ENCODE data around the gene CRYAB.

Gene CRYAB, protein sequence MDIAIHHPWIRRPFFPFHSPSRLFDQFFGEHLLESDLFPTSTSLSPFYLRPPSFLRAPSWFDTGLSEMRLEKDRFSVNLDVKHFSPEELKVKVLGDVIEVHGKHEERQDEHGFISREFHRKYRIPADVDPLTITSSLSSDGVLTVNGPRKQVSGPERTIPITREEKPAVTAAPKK

DNA sequence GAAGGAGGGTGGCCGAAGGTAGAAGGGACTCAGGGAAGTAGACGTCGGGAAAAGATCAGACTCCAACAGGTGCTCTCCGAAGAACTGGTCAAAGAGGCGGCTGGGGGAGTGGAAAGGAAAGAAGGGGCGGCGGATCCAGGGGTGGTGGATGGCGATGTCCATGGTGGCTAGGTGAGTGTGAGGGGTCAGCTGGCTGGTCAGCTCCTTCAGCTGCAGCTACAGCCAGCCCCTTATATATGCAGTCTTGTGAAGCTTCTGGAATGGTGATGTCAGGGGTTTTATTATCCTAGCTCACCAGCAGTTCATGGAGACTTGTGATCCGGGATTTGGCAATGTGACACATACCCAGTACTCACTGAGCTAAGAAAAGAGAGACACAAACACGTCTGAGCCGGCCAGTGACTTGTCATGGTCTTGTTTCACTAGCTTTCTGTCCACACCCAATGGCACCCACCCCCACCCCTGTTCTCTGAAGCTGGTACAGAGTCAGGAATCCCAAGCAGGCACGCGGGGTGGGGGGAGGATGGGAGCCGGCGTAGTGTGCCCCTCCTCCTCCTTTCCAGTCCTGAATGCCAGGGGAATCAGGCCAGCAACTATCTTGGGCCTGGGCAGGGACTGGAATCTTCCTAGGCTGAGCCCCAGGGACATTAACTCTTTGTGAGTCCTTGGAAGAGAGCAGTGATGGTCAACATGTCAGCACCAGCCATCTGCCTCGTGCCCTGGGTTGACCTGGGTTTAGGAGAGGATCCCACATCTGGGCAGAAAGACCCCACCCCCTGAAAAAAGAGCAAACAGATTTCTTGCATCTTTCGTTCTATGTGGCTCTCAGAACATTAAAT lies at the start of gene CRYAB:
TSS of gene CRYAB (minus strand) at position 208 of the 839 bp plus-strand sequence. CDS start at position 162, 46 bp downstream.
- peaks cover 10% of the 10 kb centered on the region for H3K4me1 ChIP-seq (ENCODE audit: control insufficient read depth, insufficient read depth, low read length)
- H3K36me3 ChIP-seq (ENCODE audit: control insufficient read depth, insufficient read depth, low read length): no peaks in the 10 kb centered on the region
- no peak within 1 kb of the TSS for H3K9ac ChIP-seq (ENCODE audit: low read depth, low read length)
- H3K27ac ChIP-seq (ENCODE audit: low read depth, low read length): no peak within 1 kb of the TSS
- H3K9me3 ChIP-seq (ENCODE audit: control insufficient read depth, insufficient read depth, low read length): no peaks in the 10 kb centered on the region
- no peak within 1 kb of the TSS for H3K4me3 ChIP-seq (ENCODE audit: low read depth, low read length)
- no peaks in the 10 kb centered on the region for H3K27me3 ChIP-seq (ENCODE audit: control insufficient read depth, insufficient read depth, low read length)

DNA sequence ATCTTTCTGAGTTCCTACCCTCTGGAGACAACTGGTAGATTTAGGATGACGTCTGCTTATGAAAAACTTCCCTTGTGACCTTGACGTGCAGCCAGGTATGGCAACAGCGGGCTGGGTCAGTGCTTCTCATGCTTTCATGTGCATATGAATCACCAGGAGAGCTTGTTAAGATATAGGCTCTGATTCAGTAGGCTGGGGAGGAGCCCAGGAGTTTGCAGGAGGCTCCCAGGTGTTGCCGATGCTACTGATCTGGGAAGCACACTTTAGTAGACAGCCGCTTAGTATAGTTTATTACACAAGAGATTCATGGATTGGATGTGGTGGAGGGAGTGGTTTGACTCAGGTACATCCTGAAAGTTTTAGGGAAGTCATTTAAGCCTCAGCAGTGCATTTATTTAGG lies 49.3 kb upstream of the CRYAB start:
- Histone ChIP-seq H3K36me3 (ENCODE audit: control insufficient read depth, insufficient read depth, low read length) (peaks cover 5% of the 10 kb centered on the region), H3K9ac (ENCODE audit: low read depth, low read length) (no peak overlapping the region), H3K4me3 (ENCODE audit: low read depth, low read length) (peak overlapping the region; percentile 17; the same call in 1 of the 2 replicates), H3K9me3 (ENCODE audit: control insufficient read depth, insufficient read depth, low read length) (no peaks in the 10 kb centered on the region), H3K4me1 (ENCODE audit: control insufficient read depth, insufficient read depth, low read length) (peaks cover 22% of the 10 kb centered on the region), H3K27ac (ENCODE audit: low read depth, low read length) (peak overlapping the region; percentile 82), H3K27me3 (ENCODE audit: control insufficient read depth, insufficient read depth, low read length) (no peaks in the 10 kb centered on the region)

DNA sequence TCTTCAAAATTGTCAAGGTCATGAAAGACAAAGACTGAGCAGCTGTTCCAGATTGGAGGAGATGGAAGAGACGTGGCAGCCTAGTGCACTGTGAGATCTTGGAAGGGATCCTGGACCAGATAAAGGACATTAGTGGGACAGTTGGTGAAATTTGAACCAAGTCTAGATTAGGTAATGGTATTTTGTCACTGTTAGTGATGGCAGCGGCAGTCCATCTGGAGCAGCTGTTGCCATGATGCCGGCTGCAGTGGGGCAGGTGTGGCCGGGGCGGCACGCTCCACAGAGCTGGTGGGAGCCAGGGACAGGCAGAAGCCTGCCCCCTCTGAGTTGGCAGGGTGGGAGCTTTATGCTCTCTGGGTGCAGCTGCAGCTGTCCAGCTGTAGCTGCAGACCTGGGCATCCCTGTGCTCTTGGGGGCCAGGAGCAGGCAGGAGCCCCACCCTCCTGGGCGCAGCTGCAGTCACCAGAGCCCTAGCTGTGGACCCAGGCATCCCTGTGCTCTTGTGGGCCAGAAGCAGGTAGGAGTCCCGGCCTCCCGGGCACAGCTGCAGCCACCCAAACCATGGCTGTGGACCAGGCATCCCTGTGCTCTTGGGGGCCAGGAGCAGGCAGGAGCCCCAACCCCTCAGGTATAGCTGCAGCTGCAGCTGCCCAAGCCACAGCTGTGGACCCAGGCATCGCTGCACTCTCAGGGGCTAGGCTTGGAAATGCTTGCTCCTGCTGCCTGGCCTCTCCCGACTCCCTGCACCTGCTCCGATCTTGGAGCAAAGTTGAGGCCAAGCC lies 46.3 kb upstream of the CRYAB start:
- H3K27ac ChIP-seq (ENCODE audit: low read depth, low read length): no peak overlapping the region

DNA sequence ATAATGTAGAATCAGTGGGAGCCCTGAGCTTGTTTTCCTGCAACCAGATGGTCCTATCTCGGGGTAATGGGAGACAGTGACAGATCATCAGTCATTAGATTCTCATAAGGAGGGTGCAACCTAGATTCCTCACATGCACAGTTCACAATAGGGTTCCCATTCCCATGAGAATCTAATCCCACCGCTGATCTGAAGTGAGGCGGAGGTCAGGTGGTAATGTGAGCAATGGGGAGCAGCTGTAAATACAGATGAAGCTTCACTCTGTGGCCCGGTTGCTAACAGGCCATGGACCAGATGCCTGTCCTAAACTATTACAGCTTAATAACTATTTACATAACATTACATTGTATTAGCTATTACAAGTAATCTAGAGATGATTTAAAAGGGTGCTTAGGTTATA lies 42.6 kb upstream of the CRYAB start:
- Histone ChIP-seq H3K27me3 (ENCODE audit: control insufficient read depth, insufficient read depth, low read length) (no peaks in the 10 kb centered on the region), H3K36me3 (ENCODE audit: control insufficient read depth, insufficient read depth, low read length) (no peaks in the 10 kb centered on the region)

More for the DNA sequence above, 46.3 kb upstream of the CRYAB start:
- H3K4me3 ChIP-seq (ENCODE audit: low read depth, low read length): no peak overlapping the region
- peaks cover 14% of the 10 kb centered on the region for H3K4me1 ChIP-seq (ENCODE audit: control insufficient read depth, insufficient read depth, low read length)
- no peaks in the 10 kb centered on the region for H3K36me3 ChIP-seq (ENCODE audit: control insufficient read depth, insufficient read depth, low read length)
- no peak overlapping the region for H3K9ac ChIP-seq (ENCODE audit: low read depth, low read length)
- H3K27me3 ChIP-seq (ENCODE audit: control insufficient read depth, insufficient read depth, low read length): no peaks in the 10 kb centered on the region
- H3K9me3 ChIP-seq (ENCODE audit: control insufficient read depth, insufficient read depth, low read length): no peaks in the 10 kb centered on the region

DNA sequence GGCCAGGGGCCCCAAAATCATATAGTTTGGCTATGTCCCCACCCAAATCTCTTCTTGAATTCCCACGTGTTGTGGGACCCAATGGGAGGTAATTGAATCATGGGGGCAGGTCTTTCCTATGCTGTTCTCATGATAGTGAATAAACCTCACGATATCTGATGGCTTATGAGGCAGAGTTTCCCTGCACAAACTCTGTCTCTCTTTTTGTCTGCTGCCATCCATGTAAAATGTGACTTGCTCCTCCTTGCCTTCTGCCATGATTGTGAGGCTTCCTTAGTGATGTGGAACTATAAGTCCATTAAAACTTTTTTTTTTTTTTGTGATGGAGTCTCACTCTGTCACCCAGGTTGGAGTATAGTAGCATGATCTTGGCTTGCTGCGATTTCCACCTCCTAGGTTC lies 40.0 kb upstream of the CRYAB start:
- Histone ChIP-seq H3K27me3 (ENCODE audit: control insufficient read depth, insufficient read depth, low read length) (no peaks in the 10 kb centered on the region), H3K4me3 (ENCODE audit: low read depth, low read length) (no peak overlapping the region), H3K4me1 (ENCODE audit: control insufficient read depth, insufficient read depth, low read length) (no peaks in the 10 kb centered on the region; the same call in 1 of the 2 replicates), H3K36me3 (ENCODE audit: control insufficient read depth, insufficient read depth, low read length) (no peaks in the 10 kb centered on the region), H3K9ac (ENCODE audit: low read depth, low read length) (no peak overlapping the region), H3K27ac (ENCODE audit: low read depth, low read length) (no peak overlapping the region), H3K9me3 (ENCODE audit: control insufficient read depth, insufficient read depth, low read length) (no peaks in the 10 kb centered on the region)

More for the DNA sequence above, 42.6 kb upstream of the CRYAB start:
- Histone ChIP-seq H3K4me1 (ENCODE audit: control insufficient read depth, insufficient read depth, low read length) (no peaks in the 10 kb centered on the region), H3K9me3 (ENCODE audit: control insufficient read depth, insufficient read depth, low read length) (no peaks in the 10 kb centered on the region), H3K4me3 (ENCODE audit: low read depth, low read length) (no peak overlapping the region), H3K27ac (ENCODE audit: low read depth, low read length) (no peak overlapping the region), H3K9ac (ENCODE audit: low read depth, low read length) (no peak overlapping the region)

DNA sequence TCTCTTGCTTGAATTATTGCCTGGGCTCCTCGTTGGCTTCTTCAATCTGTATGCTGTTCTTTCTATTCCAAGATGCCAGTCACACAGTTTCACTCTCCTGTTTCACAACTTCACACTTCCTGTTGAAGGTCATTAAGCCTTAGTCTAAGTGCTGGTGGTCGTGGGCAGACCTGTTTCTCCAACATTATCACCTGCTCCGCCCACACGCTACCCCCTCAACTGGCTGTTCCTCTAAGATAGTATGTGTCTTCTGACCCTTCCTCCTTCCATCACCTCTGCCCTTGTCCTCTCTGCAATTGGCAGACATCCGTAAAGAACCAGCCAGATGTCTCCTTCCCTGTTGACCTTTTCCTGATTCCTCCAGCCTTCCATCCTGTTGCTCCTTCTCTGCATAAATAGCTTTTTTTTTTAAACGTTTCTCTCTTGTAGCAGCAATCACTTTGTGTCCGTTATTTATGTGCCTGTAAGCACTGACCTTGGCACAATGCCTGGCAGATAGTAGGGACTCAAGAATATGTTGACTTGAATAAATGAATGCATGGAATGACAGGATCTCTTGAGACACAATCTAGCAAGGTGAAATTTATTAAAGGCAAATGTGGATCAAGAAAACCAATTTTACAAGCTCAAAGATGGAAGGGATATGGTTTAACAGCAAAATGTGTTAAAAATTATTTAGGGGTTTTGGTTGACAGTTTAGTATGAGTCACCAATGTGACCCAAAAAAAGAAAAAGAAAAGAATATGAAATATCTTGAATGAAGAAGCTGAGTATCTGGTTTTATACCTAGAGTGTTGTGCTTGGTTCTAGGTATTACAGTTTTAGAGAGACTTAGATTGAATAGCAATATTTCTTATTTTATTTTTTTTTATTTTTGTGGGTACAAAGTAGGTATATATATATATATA lies 38.2 kb upstream of the CRYAB start:
- H3K36me3 ChIP-seq (ENCODE audit: control insufficient read depth, insufficient read depth, low read length): no peaks in the 10 kb centered on the region
- H3K9ac ChIP-seq (ENCODE audit: low read depth, low read length): no peak overlapping the region
- H3K9me3 ChIP-seq (ENCODE audit: control insufficient read depth, insufficient read depth, low read length): no peaks in the 10 kb centered on the region
- no peaks in the 10 kb centered on the region for H3K27me3 ChIP-seq (ENCODE audit: control insufficient read depth, insufficient read depth, low read length)
- H3K4me1 ChIP-seq (ENCODE audit: control insufficient read depth, insufficient read depth, low read length): no peaks in the 10 kb centered on the region; the same call in 1 of the 2 replicates
- H3K27ac ChIP-seq (ENCODE audit: low read depth, low read length): no peak overlapping the region
- H3K4me3 ChIP-seq (ENCODE audit: low read depth, low read length): no peak overlapping the region

- Histone ChIP-seq H3K9ac (ENCODE audit: low read depth, low read length) (no peak overlapping the region), H3K36me3 (ENCODE audit: control insufficient read depth, insufficient read depth, low read length) (no peaks in the 10 kb centered on the region; the same call in 1 of the 2 replicates), H3K9me3 (ENCODE audit: control insufficient read depth, insufficient read depth, low read length) (no peaks in the 10 kb centered on the region), H3K27me3 (ENCODE audit: control insufficient read depth, insufficient read depth, low read length) (no peaks in the 10 kb centered on the region), H3K4me3 (ENCODE audit: low read depth, low read length) (no peak overlapping the region), H3K27ac (ENCODE audit: low read depth, low read length) (no peak overlapping the region), H3K4me1 (ENCODE audit: control insufficient read depth, insufficient read depth, low read length) (peaks cover 11% of the 10 kb centered on the region)
Measured at GRCh38 chr11:111947143-111947542, 35.6 kb upstream of the CRYAB start.

DNA sequence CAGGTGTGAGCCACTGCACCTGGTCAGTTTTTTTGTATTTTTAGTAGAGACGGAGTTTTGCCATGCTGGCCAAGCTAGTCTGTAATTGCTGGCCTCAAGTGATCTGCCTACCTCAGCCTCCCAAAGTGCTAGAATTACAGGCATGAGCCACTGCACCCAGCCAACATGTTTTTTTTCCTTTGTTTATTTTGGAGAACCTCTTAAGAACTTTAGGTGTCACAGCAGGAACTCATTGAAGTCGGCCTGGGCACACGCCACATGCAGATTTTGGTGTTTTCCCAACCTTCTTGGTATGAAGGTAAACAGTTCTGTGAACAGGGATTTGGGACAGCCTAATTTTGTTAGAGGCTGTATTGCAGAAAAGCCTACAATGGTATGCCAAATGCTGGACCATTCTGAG lies 34.9 kb upstream of the CRYAB start:
- Histone ChIP-seq H3K9ac (ENCODE audit: low read depth, low read length) (no peak overlapping the region), H3K36me3 (ENCODE audit: control insufficient read depth, insufficient read depth, low read length) (no peaks in the 10 kb centered on the region; the same call in 1 of the 2 replicates), H3K27ac (ENCODE audit: low read depth, low read length) (no peak overlapping the region), H3K4me3 (ENCODE audit: low read depth, low read length) (no peak overlapping the region), H3K4me1 (ENCODE audit: control insufficient read depth, insufficient read depth, low read length) (peaks cover 11% of the 10 kb centered on the region), H3K9me3 (ENCODE audit: control insufficient read depth, insufficient read depth, low read length) (no peaks in the 10 kb centered on the region), H3K27me3 (ENCODE audit: control insufficient read depth, insufficient read depth, low read length) (no peaks in the 10 kb centered on the region)

- Histone ChIP-seq H3K27ac (ENCODE audit: low read depth, low read length) (no peak overlapping the region), H3K27me3 (ENCODE audit: control insufficient read depth, insufficient read depth, low read length) (no peaks in the 10 kb centered on the region), H3K9ac (ENCODE audit: low read depth, low read length) (no peak overlapping the region), H3K36me3 (ENCODE audit: control insufficient read depth, insufficient read depth, low read length) (no peaks in the 10 kb centered on the region; the same call in 1 of the 2 replicates), H3K4me1 (ENCODE audit: control insufficient read depth, insufficient read depth, low read length) (peaks cover 11% of the 10 kb centered on the region), H3K4me3 (ENCODE audit: low read depth, low read length) (no peak overlapping the region), H3K9me3 (ENCODE audit: control insufficient read depth, insufficient read depth, low read length) (no peaks in the 10 kb centered on the region)
Measured at GRCh38 chr11:111945198-111945597, 33.6 kb upstream of the CRYAB start.

DNA sequence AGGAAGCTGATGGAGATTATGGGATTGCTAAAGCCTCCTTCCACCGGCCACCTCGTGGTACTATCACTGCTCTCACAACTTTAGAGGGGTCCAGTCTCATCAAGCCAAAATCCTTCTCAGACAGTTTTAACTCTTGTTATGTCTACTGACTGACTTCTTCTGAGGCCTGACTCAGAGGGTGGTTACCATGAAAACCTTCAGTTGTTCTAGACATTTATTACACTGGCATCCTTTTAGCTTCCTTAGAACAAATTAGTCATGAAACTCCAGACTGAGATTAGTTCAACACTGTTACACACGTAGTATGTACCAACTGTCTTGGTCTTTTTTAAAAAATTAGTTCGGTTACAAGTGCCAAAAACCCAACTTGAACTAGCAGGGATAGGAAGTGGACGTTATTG lies 33.1 kb upstream of the CRYAB start:
- Histone ChIP-seq H3K9ac (ENCODE audit: low read depth, low read length) (no peak overlapping the region), H3K4me1 (ENCODE audit: control insufficient read depth, insufficient read depth, low read length) (peaks cover 11% of the 10 kb centered on the region), H3K36me3 (ENCODE audit: control insufficient read depth, insufficient read depth, low read length) (no peaks in the 10 kb centered on the region; the same call in 1 of the 2 replicates)

More for the DNA sequence above, 33.1 kb upstream of the CRYAB start:
- Histone ChIP-seq H3K27ac (ENCODE audit: low read depth, low read length) (peak overlapping the region; percentile 26), H3K27me3 (ENCODE audit: control insufficient read depth, insufficient read depth, low read length) (no peaks in the 10 kb centered on the region), H3K9me3 (ENCODE audit: control insufficient read depth, insufficient read depth, low read length) (no peaks in the 10 kb centered on the region), H3K4me3 (ENCODE audit: low read depth, low read length) (no peak overlapping the region)
